Right lung (tissue), 10 donors: ENCODE results near the gene IGF2BP3. TPM values are rescaled to one million over a fixed set of nuclear protein-coding genes. Genes with fewer than 3 reads are reported as not detected.
"Not testable (repeated sequence)": the region's sequence is repeated elsewhere in the genome, so short reads cannot be mapped to it uniquely, and the experiment has no call there.

Source experiments
- DNase-seq, 2 donors: peaks; one replicate each; pipeline ENCODE4 v3.0.0-alpha.2; 2013
- long read RNA-seq, 8 donors: transcript quantifications; one replicate each; lab custom pipeline, GENCODE V29; 2026
- polyA plus RNA-seq, 5 donors: library from polyadenylated mRNA; unstranded; fragments of 120-200 nt; gene quantifications; one replicate each; pipeline versions ENCODE4 v1.2.1 to v1.2.3, GENCODE V29; 2013; ENCODE audit warnings: inconsistent platforms in 1 of 5, low replicate concordance in 1 of 5; ENCODE audit not compliant: insufficient read length in 5 of 5, insufficient read depth in 1 of 5

Gene IGF2BP3
- polyA plus RNA-seq = 10 to 100 TPM; 42.1 to 69.8 (median 56.3) TPM
- long read RNA-seq, donor 1, full-length matches to known transcripts = 8 of 8 reads
- long read RNA-seq, donor 1, partial matches to known transcripts = 0 of 8 reads
- long read RNA-seq, donor 1, other reads (novel, unspliced or antisense) = 0 of 8 reads
- long read RNA-seq, donor 2, full-length matches to known transcripts = 8 of 8 reads
- long read RNA-seq, donor 2, partial matches to known transcripts = 0 of 8 reads
- long read RNA-seq, donor 2, other reads (novel, unspliced or antisense) = 0 of 8 reads
- long read RNA-seq, donor 3, full-length matches to known transcripts = 3 of 3 reads
- long read RNA-seq, donor 3, partial matches to known transcripts = 0 of 3 reads
- long read RNA-seq, donor 3, other reads (novel, unspliced or antisense) = 0 of 3 reads
- long read RNA-seq, donor 4, full-length matches to known transcripts = 4 of 4 reads
- long read RNA-seq, donor 4, partial matches to known transcripts = 0 of 4 reads
- long read RNA-seq, donor 4, other reads (novel, unspliced or antisense) = 0 of 4 reads
- long read RNA-seq, donor 5, full-length matches to known transcripts = 6 of 6 reads
- long read RNA-seq, donor 5, partial matches to known transcripts = 0 of 6 reads
- long read RNA-seq, donor 5, other reads (novel, unspliced or antisense) = 0 of 6 reads
- long read RNA-seq, donor 6, full-length matches to known transcripts = 5 of 5 reads
- long read RNA-seq, donor 6, partial matches to known transcripts = 0 of 5 reads
- long read RNA-seq, donor 6, other reads (novel, unspliced or antisense) = 0 of 5 reads
- long read RNA-seq, donor 7, full-length matches to known transcripts = 1 of 1 reads
- long read RNA-seq, donor 7, partial matches to known transcripts = 0 of 1 reads
- long read RNA-seq, donor 7, other reads (novel, unspliced or antisense) = 0 of 1 reads
- long read RNA-seq, donor 8, full-length matches to known transcripts = 2 of 2 reads
- long read RNA-seq, donor 8, partial matches to known transcripts = 0 of 2 reads
- long read RNA-seq, donor 8, other reads (novel, unspliced or antisense) = 0 of 2 reads

DNA sequence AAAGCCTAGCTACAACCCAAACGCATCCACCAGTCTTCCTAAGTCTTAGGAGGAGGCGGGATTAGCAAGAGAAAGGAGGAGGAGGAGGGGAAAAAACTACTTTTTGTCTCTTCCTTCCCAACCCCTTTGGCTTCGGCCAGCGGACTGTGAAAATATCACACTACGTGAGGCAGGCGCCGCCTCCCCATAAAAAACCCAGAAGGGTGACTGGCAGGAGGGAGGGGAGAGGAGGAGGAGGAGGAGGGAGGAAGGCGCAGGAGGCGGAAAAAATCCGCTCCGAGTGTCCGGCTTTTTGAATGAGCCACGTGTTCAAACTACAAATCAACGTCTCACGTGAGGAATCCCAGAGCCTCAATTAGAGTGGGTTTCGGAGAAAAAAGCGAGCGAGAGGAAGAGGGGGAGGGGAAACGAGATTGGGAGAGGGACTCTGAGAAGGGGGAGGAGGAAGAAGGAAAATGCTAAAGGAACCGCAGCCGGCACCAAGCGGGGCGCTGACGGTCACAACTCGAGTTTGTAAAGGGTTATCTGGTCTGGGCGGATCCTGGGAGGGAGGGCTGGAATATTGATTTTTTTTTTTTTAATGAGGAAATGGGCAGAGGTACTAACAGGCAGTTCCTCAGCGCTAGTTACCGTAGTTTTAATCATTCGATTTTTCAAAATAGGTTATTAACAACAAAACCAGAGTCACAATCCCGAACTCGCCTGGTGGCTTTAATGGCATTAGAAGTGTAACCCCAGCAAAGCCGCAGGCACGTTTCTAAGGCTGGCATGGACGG lies at the start of gene IGF2BP3:
Gene IGF2BP3 (minus strand): TSS at position 162 of the 776 bp plus-strand sequence. CDS start 381 bp downstream, outside the sequence.
- DNase-seq = peak; percentile 93 to 96

DNA sequence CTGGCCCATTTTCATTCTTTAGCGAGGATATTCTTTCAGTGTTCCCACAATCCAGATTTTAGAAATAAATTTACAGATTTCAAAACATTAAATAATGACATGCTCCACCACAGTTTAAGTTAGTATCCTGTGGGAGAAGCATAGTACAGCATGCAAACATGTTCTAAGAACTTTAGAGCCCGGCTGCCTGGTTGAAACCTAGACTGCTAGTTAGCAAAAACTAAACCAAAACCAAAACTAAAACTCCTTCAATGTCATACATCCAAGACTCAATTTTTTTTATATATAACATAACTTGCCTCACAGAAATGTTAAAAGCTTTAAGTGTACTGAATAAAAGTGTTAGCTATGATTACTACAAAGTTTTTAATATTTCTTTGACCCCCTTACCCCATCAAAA lies 44.5 kb upstream of the IGF2BP3 start:
- DNase-seq = no peak

DNA sequence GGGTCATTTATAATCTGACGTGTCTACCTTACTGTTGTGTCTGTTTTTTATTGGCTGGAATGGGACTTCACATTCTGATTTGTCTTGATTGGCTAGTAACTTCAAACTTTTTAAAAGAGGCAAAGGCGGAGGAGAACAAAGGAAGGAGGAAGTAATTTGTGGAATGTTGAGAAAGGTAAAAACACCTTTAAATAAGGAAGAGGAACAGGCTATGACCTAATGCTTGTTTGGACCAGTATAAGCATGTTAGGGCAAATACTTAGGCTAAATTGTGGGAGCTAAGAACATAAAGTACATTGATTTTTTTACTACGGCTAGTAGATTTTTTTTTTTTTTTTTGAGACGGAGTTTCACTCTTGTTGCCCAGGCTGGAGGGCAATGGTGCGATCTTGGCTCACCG lies 43.5 kb upstream of the IGF2BP3 start:
- not testable (repeated sequence) for DNase-seq

DNA sequence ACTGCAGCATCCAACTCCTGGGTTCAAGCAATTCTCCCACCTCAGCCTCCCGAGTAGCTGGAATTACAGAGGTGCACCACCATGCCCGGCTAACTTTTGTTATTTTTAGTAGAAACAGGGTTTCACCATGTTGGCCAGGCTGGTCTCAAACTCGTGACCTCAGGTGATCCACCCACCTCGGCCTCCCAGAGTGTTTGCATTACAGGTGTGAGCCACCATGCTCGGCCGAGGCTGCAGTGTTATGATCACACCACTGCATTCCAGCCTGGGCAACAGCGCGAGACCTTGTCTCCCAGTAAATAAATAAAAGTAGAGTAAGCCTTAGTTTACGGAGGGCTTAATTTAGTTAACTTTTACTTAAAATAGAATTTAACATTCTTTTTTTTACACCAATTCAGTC lies 23.7 kb upstream of the IGF2BP3 start:
- no peak for DNase-seq

DNA sequence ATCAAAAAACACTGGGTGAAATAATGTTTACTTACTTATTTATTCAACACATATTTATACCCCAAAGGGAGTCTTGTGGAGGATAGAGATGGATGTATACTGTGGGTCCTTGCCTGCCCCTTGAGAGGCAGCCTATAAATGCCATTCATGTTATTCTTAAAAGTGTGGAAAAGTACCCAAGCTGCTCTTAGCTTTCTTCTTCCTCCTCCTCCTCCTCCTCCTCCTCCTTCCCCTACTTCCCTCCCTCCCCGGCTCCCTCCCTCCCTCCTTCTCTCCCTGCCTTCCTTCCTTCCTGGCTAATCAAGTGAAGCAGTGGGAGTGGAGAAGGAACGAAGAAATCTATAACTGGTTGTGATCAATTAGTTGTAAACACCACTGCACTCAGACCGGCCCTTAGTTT lies 21.2 kb upstream of the IGF2BP3 start:
- DNase-seq = no peak

DNA sequence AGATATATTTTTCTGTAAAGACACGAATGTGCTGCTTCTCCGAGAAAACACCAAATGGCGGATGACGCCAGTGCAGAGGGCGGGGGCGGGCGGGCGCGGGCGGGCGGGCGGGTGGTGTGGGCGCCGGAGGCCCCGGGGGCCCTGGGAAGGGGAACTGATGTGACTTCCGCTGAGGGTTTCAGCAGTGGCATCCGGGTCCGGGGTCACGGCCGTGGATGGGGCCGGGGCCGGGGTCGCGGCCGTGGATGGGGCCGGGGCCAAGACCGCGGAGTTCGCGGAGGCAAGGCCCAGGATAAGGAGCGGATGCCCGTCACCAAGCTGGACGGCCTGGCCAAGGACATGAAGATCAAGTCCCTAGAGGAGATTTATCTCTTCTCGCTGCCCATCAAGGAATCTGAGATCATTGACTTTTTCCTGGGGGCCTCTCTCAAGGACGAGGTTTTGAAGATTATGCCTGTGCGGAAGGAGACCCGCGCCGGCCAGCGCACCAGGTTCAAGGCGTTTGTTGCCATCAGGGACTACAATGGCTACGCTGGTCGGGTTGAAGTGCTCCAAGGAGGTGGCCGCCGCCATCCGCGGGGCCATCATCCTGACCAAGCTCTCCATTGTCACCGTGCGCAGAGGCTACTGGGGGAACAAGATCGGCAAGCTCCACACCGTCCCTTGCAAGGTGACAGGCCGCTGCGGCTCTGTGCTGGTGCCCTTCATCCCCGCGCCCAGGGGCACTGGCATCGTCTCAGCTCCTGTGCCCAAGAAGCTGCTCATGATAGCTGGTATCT lies 20.3 kb upstream of the IGF2BP3 start:
- peak; percentile 66 to 70 for DNase-seq

DNA sequence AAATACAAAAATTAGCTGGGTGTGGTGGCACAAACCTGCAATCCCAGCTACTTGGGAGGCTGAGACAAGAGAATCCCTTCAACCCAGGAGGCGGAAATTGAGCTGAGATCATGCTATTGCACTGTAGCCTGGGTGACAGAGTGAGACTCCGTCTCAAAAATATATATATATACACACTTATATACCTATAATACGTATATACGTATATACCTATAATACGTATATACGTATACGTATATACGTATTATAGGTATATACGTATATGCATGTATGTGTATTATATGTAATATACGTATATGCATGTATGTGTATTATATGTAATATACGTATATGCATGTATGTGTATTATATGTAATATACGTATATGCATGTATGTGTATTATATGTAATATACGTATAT lies 18.4 kb upstream of the IGF2BP3 start:
- not testable (repeated sequence) for DNase-seq

DNA sequence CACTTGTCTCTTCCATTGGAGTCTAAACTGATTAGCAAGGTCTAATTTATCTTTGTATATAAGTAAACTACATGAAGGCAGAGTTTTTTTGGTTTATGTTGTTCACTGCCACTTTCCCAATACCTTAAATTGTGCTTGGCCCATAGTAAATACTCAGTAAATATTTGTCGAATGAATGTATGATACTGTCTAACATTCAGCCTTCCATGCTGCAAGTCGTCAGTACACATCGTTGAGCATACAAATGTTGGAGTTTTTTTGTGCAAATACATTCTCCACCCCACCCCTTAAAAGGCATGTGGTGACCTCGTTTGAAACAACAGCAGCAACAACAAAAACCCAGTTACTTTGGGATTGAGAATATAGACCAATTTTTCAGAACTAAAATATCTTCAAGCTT lies 17.4 kb upstream of the IGF2BP3 start:
- no peak for DNase-seq

DNA sequence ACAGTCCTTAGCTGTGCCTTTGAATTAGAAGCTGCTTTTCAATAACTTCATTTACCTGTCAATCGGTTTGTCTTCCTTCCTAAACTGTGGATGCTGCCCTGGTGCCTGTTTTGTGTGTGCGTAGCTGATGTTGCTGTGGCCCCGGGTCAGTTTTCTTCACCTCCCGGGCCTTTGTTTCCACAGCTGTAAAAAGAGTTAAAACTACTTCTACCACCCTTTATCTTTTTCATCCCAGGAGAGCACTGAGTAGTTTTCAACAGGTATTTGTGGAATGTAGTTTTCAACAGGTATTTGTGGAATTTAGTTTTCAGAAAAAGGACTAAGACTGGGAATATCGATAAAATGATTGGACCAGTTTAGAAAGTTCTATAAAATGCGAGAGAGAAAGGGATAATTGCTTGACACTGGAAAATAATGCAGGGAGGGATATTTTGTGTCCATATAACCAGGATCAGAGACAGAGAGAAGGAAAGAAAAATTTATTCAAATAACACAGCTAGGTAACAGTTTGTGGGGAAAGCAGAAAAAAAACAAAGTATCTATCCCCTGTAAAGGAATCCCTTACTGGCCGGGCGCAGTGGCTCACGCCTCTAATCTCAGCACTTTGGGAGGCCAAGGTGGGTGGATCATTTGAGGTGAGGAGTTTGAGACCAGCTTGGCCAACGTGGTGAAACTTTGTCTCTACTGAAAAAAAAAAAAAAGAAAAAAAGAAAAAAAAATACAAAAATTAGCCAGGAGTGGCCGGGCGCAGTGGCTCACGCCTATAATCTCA lies 15.9 kb upstream of the IGF2BP3 start:
- no peak for DNase-seq

DNA sequence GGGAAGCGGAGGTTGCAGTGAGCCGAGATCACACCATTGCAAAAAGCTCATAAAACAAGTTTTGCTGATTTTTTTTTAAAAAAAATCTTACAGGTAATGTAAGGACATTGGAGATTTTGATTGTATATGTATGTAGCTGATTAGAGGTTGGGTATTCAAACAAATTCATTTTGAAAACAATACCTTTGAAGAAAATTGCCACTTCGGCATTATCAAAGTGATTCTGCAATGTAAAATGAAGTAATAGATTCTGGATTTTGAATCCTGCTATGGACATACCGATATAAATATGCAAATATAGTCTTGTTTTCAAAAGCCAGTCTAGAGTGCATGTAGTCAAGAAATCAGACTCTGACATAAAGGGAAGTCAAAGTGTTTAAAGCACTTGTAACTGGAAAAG lies 12.4 kb upstream of the IGF2BP3 start:
- DNase-seq = no peak

DNA sequence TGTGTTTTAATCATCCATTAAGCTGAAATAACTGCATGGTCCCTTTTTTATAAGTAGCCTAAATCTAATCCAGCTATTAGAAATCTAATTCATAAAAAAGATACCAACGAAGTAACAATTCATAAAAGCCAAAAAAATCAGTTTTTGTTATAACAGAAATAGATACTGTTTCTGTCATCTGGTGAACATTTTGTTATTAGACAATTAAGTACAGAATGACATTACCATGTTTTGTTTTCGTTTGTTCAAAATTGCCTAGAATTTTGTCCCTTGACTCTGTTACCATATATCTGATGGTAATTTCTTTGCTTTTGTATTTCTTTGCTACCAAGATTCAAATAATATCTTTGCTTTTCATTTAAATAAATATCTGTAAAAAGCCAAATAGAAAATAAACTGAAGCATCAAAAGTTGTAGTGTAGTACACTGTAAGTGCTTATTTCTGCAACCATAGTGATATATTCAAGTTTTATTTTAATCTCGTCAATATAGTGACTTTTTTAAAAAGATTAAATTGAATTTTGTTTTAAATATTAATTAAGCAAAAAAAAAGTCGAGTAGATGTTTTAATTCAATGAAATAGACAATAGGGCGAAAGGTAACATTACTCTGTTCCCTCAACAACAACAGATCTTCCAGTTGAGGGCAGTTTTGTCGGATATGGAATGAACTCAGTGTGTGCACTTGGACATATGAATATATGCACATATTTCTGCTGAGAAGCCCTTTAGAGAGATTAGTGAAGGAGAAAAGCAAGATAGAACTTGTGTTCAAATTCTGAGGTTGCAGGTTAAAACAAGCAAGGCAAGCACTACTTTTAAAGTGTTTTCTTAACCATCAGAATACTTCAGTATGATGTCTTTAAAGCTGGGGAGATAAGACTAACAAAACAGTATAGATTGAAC lies 7.9 kb upstream of the IGF2BP3 start:
- DNase-seq = no peak

DNA sequence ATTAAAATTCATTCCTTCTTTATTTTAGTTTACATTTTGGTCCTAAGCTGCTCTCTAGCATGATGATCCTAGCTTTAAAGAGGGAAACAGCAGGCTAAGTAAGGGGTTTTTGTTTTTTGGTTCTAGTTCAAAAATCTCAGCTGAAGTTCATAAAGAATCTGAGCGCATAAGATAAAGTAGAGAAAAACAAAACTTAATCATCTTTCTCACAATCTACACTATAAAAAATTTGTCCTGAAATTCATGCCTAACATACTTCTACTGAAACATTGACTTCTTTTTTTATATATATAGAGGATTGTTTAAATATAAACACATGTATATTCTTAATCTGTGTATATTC lies 6.8 kb upstream of the IGF2BP3 start:
- DNase-seq = no peak

DNA sequence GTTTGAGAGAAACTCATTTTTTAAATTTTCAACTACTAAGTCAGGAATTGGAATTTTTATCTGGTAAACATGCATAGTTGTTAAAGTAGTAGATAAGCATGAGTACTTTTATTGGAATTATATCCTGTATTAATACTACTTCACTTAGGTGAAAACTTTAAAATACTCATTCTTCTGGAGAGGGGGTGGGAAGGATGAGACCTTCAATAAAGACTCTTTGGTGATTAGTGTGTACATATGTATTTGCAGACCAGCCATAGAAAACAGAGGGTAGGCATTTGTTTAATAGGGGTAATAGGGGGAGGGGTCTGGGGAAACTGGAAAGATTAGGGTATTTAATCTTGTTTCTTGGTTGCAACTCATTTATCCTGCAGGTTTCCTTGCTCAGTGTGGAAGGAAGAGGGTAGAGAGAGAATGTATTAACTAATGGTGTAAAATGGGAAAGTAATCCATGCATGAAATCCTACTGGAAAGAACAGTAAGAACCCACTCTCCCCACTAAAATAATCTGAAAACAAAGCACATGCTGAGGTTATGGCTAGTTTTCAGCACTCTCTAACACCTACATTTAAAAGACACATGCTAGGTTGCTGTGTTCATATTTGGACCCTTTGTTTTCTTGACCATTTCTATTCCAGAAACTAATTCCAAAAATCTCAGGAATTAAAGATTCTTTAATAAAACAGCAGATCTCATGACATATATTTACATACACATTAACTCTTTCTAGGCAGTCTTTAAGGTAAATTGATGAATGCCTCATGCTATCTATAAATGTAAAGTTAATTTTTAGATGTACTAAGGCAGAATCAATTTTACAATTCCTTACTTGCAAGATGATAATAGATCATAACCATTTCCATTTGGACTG lies 6.2 kb upstream of the IGF2BP3 start:
- DNase-seq = no peak

DNA sequence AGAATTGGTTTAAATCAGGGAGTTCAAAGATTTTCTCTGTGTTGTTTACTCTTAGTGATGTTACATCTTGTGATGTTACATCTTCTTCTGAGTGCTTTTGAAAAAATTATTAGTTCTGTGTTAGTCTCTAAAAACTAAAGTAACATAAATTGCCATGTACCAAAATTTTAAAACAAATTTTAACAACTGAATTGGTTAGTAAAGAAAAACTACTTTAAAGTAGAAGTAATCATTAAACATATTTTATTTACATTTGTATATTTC lies 5.2 kb upstream of the IGF2BP3 start:
- DNase-seq = no peak

DNA sequence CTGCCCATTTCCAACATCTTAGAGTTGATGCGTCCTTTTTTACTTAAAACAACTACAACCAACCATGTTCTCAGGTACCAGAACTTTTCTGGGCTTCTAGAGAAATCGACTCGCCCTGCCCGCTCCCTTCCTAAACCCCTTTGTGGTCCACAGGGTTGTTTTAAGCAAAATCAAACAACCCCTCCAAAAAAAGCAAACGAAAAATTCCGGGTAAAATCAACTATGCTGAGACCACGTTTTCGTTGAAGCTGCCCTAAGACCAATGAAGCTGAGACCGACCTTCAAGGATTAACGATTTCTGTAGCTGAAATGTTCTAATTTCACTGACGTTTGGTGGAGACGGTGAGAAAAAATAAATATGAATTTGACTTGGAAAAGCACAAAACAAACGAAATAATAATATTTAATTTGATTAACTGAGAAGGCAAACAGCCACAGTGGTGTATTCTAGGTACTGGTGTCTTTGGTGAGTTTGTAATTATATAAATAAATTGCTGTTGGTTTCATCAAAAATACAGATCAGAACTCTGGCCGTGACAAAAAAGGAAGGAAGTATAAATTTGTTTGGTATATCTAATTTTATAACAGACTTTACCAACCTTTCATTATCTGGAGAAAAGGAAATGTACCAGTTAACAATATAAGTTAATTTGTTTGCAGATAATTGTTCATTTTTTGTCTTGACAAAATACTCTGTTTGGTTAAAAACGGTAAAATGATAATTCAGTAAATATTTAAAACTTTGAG lies 4.7 kb upstream of the IGF2BP3 start:
- DNase-seq = no peak

DNA sequence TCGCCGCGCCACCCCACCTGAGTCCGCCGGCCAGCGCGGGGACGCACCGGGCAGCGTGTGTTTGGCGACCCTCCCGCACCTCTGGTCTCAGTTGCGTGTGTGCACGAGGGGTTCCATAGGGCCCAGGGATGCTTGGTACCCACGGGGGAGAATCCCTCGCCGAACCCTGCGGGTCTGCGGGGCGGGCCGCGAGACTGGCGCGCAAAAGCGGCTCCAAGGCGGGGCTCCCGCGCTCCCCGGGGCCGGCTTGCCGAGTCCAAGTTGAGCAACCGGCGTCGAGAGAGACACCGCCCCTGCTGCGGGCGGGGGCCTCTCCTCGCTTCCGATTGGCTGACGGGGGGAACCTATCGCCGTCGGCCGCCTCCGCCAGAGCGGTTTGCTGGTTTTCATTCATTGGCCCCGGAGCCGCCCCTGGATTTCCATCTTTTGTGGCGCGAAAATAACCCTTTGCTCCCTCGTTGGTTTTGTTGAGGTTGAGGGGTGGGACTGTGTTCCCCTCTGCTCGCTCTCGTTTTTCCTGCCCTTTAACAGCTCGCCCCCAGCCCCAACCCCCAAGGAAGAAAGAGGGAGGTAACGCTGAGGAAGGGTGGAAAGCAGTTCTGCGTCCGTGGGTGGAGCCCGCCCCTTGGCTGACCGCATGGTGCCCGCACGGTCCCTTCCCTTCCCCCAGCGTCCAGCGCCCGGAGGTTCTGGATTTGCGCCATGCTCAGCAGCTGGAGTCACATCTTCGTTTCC lies 4.0 kb upstream of the IGF2BP3 start:
- DNase-seq = peak; percentile 96 to 97

DNA sequence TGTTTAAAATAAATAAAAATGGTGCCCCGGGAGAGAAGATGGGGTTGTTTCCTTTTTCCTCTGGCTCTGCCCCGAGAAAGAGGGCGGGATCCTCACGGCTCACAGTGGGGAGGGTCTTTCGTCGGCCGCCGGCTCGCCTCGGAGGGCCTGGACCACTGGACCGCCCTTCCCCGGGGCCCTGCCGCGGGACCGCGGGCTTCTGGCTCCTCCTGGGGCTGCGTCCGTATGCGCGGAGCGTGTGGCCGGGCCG lies 3.5 kb upstream of the IGF2BP3 start:
- no peak for DNase-seq
